22Rv1 (cell line): ENCODE measurements around the gene KLHL25.

Experiments used
- H3K27ac ChIP-seq: fragments of 450-650 bp; 2 replicates; pipeline ENCODE4 v1.5.1; 2017
- ZFX ChIP-seq: fragments of 450-650 bp; IDR thresholded peaks from 2 replicates; pipeline ENCODE4 v1.6.1; 2017; ENCODE audit warnings: antibody characterized with exemption, borderline replicate concordance
- TF ChIP-seq, protein P1 (sequence below): fragments of 450-650 bp; IDR thresholded peaks from 2 replicates; pipeline ENCODE4 v1.5.1; 2017; ENCODE audit warnings: mild to moderate bottlenecking

Gene KLHL25

DNA sequence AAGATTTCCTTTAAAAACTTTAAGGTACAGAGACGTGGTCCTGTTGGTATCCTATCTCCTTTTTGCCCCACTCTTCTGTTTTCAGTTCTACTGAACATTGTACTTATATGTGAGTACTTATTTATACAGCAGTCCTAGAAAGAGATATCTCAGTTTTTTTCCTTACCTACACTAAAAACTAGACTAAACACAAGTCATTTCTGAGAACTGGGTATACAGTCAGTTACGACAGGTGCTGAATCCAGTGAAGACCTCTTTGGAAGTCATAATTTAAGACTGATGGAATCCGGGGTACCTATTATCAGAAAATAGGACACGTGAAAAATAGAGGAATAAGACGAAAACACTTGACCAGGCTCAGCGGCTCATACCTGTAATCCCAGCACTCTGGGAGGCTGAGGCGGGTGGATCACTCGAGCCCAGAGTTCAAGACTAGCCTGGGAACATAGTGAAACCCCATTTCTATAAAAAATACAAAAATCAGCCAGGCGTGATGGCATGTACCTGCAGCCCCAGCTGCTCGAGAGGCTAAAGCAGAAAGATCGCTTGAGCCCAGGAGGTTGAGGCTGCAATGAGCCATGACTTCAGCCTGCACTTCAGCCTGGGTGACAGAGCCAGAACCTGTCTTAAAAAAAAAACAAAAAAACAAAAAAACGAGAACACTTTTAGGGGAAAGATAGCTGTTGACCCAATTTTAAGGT is 76.3 kb downstream of the KLHL25 start:
- no peak for TF ChIP-seq ZFX
- TF ChIP-seq, protein P1, sequence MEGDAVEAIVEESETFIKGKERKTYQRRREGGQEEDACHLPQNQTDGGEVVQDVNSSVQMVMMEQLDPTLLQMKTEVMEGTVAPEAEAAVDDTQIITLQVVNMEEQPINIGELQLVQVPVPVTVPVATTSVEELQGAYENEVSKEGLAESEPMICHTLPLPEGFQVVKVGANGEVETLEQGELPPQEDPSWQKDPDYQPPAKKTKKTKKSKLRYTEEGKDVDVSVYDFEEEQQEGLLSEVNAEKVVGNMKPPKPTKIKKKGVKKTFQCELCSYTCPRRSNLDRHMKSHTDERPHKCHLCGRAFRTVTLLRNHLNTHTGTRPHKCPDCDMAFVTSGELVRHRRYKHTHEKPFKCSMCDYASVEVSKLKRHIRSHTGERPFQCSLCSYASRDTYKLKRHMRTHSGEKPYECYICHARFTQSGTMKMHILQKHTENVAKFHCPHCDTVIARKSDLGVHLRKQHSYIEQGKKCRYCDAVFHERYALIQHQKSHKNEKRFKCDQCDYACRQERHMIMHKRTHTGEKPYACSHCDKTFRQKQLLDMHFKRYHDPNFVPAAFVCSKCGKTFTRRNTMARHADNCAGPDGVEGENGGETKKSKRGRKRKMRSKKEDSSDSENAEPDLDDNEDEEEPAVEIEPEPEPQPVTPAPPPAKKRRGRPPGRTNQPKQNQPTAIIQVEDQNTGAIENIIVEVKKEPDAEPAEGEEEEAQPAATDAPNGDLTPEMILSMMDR = no peak
- no peak overlapping the region for H3K27ac ChIP-seq

DNA sequence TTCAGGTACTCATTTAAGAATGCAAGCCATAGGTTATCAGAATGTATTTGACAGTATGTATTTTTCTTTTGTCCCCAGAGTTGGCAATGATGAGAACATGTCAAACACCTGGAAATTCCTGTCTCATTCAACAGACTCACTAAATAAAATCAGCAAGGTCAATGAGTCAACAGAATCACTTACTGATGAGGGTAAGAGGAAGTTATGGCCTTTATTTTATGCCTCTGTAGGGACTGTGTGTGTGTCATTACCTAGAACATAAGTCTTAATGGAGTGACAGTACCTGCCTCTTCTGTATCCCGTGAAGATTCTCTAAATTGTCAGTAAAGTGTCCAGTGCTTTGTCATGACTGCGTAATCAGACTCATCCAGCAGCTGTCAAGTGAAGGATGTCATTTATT is 77.5 kb downstream of the KLHL25 start:
- TF ChIP-seq, protein P1 = no peak
- H3K27ac ChIP-seq = no peak overlapping the region

DNA sequence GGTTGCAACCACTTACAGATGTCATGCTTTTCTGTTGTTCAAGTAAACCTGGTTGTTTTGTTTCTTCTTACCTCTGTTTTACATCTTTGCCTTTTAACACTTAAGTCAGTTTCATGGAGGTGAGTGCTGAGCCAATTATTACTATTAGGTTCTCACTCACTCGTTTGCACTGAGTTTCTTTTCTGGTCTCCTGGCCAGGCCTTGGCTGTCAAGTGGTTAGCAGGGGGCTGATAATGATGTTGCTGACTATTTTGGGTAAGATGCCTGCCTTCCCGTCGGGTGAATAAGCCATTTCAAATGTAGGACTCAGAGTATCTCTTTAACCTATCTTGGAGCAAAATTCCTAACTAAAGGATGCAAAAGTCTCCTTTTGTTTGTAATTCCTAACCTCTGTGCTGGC is 78.5 kb downstream of the KLHL25 start:
- H3K27ac ChIP-seq = no peak overlapping the region
- TF ChIP-seq, protein P1 = no peak
- no peak for TF ChIP-seq ZFX

DNA sequence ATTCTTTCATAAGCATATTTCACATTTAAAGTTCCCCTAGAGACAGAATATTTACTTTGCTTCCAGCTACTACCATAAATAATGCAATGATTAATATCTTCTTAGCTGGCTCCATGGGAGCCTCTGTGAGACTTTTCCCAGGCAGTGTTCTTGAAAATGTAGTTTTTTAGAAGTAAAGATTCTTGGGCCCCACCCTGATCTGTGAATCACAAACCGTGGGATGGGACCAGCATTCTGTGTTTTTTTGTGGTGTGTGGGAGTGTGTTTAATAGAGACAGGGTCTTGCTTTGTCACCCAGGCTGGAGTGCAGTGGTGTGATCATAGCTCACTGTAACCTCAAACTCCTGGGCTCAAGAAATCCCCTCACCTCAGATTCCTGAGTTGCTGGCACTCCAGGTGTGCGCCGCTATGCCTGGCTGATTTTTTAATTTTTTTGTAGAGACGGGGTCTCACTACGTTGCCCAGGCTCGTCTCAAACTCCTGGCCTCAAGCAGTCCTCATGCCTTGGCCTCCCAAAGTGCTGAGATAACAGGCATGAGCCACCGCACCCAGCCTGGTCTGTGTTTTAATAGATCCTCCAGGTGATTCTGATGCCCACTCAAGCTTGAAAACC is 83.0 kb downstream of the KLHL25 start:
- H3K27ac ChIP-seq = no peak overlapping the region
- TF ChIP-seq, protein P1 = no peak

DNA sequence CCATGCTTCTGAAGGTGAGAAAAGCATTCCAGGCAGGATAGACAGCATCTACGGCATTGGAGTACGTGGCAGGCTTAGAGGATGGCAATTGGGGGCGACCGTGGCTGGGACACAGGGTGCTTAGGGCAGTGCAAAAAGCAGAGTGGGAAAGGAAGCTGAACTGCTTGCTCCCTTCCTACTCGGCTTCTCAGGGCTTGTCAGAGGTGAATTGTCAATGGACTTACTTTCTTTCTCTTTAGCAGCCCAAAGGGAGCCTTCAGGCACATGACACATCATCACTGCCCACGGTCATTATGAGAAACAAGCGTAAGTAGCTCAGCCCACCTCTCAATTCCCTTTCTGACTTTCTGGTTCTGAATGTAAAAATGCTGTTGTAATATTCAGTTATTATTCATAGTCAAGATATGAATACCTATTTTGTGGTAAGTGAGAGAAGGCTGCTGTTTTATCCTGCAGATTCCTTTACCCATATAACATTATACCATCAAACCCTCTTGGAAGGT is 84.3 kb downstream of the KLHL25 start:
- TF ChIP-seq ZFX = no peak
- no peak overlapping the region for H3K27ac ChIP-seq
